MM.1S (cell line): ENCODE measurements around the gene TXNDC9.
"Not testable (repeated sequence)": the region's sequence is repeated elsewhere in the genome, so short reads cannot be mapped to it uniquely, and the experiment has no call there.

Experiments
- DNase-seq: peaks from one replicate; pipeline ENCODE4 v3.0.0-alpha.2; 2015
- H2AFZ ChIP-seq: fragments of 300-600 bp; sonication (generic); 2 replicates; pipeline ENCODE4 v1.6.0; 2016; ENCODE audit warnings: antibody characterized with exemption, low read length
- H3F3A ChIP-seq: fragments of 300-600 bp; sonication (generic); 2 replicates; pipeline ENCODE4 v1.6.1; 2016; ENCODE audit warnings: mild to moderate bottlenecking, antibody characterized with exemption, low read length, moderate library complexity, mixed read lengths; ENCODE audit not compliant: insufficient read depth
- H3K27ac ChIP-seq: fragments of 300-600 bp; sonication (generic); 2 replicates; pipeline ENCODE4 v1.5.1; 2016; ENCODE audit warnings: mild to moderate bottlenecking, low read length
- H3K27me3 ChIP-seq: fragments of 300-600 bp; sonication (generic); replicated peaks from 2 replicates; pipeline ENCODE4 v1.6.0; 2016; ENCODE audit warnings: low read length; ENCODE audit not compliant: insufficient read depth
- H3K36me3 ChIP-seq: fragments of 300-600 bp; sonication (generic); replicated peaks from 2 replicates; pipeline ENCODE4 v1.6.1; 2016; ENCODE audit warnings: mild to moderate bottlenecking, low read length, mixed read lengths; ENCODE audit not compliant: insufficient read depth
- H3K4me1 ChIP-seq: fragments of 300-600 bp; sonication (generic); 2 replicates; pipeline ENCODE4 v1.6.1; 2016; ENCODE audit warnings: low read length, mixed read lengths
- H3K4me2 ChIP-seq: fragments of 300-600 bp; sonication (generic); 2 replicates; pipeline ENCODE4 v1.6.0; 2016; ENCODE audit warnings: low read depth, low read length
- H3K4me3 ChIP-seq: fragments of 300-600 bp; sonication (generic); 2 replicates; pipeline ENCODE4 v1.5.1; 2016; ENCODE audit warnings: low read length, mixed read lengths
- H3K79me2 ChIP-seq: fragments of 300-600 bp; sonication (generic); 2 replicates; pipeline ENCODE4 v1.6.1; 2016; ENCODE audit warnings: mixed run types, low read length, mixed read lengths
- H3K9ac ChIP-seq: fragments of 300-600 bp; sonication (generic); 2 replicates; pipeline ENCODE4 v1.6.1; 2016; ENCODE audit warnings: low read length, mixed read lengths
- H3K9me2 ChIP-seq: fragments of 300-600 bp; sonication (generic); replicated peaks from 2 replicates; pipeline ENCODE4 v1.6.1; 2016; ENCODE audit warnings: mild to moderate bottlenecking, low read length, mixed read lengths; ENCODE audit not compliant: insufficient read depth
- H3K9me3 ChIP-seq: fragments of 300-600 bp; sonication (generic); replicated peaks from 2 replicates; pipeline ENCODE4 v1.6.1; 2016; ENCODE audit warnings: mild to moderate bottlenecking, low read length, mixed read lengths; ENCODE audit not compliant: insufficient read depth
- H4K20me1 ChIP-seq: fragments of 300-600 bp; sonication (generic); 2 replicates; pipeline ENCODE4 v1.6.1; 2016; ENCODE audit warnings: mild to moderate bottlenecking, low read length, moderate library complexity, mixed read lengths; ENCODE audit not compliant: insufficient read depth
- CTCF ChIP-seq: fragments of 300-600 bp; sonication (generic); IDR thresholded peaks from 2 replicates; pipeline ENCODE4 v1.5.1; 2016; ENCODE audit warnings: antibody characterized with exemption, low read length, mixed read lengths
- EZH2 ChIP-seq: fragments of 300-600 bp; sonication (generic); optimal IDR thresholded peaks from 2 replicates; pipeline ENCODE3; 2017; ENCODE audit warnings: low read depth, mild to moderate bottlenecking, antibody characterized with exemption, low read length, mixed read lengths
- EZH2phosphoT487 ChIP-seq: fragments of 300-600 bp; sonication (generic); IDR thresholded peaks from 2 replicates; pipeline ENCODE4 v1.6.1; 2018; ENCODE audit warnings: antibody characterized with exemption, low read length

TXNDC9 gene

DNA sequence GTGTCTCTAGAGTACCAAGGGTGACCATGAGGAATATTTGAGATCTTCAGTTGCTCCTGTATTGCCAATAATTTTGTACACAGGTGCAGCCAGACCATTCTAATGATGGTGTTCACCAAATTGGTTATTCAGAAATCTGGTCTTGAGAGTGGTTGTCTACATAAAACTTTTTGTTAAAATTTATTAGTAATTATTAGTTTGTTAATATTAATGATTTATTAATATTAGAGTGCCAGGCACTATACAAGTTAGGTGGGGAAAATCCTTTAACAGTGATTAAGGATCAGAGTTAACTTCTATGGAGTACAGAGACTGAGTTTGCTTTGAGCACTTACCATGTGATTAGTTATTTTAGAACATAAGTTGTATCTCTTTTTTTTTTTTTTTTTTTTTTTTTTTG is 10.1 kb upstream of the TXNDC9 start:
- TF ChIP-seq EZH2phosphoT487 (no peak), CTCF (no peak), EZH2 (no peak)
- Histone ChIP-seq H3K9me3 (no peaks in the 10 kb centered on the region), H3K36me3 (no peaks in the 10 kb centered on the region)

GRCh38 chr2:99345446-99345845 is 9.3 kb upstream of the TXNDC9 start:
- peaks cover 62% of the 10 kb centered on the region for H4K20me1 ChIP-seq
- not testable (repeated sequence) for H3K4me3 ChIP-seq, H3F3A ChIP-seq

More for the DNA sequence above, 10.1 kb upstream of the TXNDC9 start:
- Histone ChIP-seq H3K27ac (no peak overlapping the region), H2AFZ (no peak overlapping the region), H3K27me3 (no peaks in the 10 kb centered on the region), H3K9ac (no peak overlapping the region), H3K9me2 (no peaks in the 10 kb centered on the region), H3K79me2 (peaks cover 100% of the 10 kb centered on the region), H3F3A (no peaks in the 10 kb centered on the region), H3K4me1 (no peaks in the 10 kb centered on the region), H3K4me3 (no peak overlapping the region), H3K4me2 (no peak overlapping the region), H4K20me1 (peaks cover 61% of the 10 kb centered on the region)
- no peak for DNase-seq

DNA sequence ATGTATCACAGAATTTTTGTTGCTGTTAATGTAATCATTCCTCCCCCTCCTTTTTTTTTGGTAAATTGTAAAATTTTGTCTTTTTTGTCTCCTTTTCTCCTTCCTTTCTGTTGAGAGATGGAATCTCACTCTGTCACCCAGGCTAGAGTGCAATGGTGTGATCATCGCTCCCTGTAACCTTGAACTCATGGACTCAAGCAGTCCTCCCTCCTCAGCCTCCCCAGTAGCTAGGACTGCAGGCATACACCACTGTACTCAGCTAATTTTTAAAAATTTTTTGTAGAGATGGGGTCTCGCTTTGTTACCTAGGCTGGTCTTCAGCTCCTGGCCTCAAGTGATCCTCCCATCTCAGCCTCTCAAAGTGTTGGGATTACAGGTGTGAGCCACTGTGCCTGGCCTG is 6.4 kb upstream of the TXNDC9 start:
- peaks cover 43% of the 10 kb centered on the region for H4K20me1 ChIP-seq

More at GRCh38 chr2:99345446-99345845, 9.3 kb upstream of the TXNDC9 start:
- H3K4me2 ChIP-seq, H3K4me1 ChIP-seq, H3K27ac ChIP-seq, H3K36me3 ChIP-seq, H3K9me3 ChIP-seq, H3K27me3 ChIP-seq, H3K9me2 ChIP-seq, DNase-seq, H2AFZ ChIP-seq, H3K9ac ChIP-seq: not testable (repeated sequence)
- peaks cover 100% of the 10 kb centered on the region for H3K79me2 ChIP-seq

More for the DNA sequence above, 6.4 kb upstream of the TXNDC9 start:
- Histone ChIP-seq H3K27me3 (no peaks in the 10 kb centered on the region), H3K4me3 (no peak overlapping the region), H3K9ac (no peak overlapping the region), H3K36me3 (no peaks in the 10 kb centered on the region), H3K27ac (no peak overlapping the region), H3F3A (peaks cover 10% of the 10 kb centered on the region), H3K4me2 (no peak overlapping the region), H2AFZ (no peak overlapping the region), H3K9me3 (no peaks in the 10 kb centered on the region), H3K4me1 (no peaks in the 10 kb centered on the region), H3K79me2 (peaks cover 99% of the 10 kb centered on the region), H3K9me2 (no peaks in the 10 kb centered on the region)
- DNase-seq: no peak
- TF ChIP-seq CTCF (no peak), EZH2 (no peak), EZH2phosphoT487 (no peak)
